PC-3 (cell line): ENCODE data around the gene CASP1. TPM values are rescaled to one million over a fixed set of nuclear protein-coding genes. Genes with fewer than 3 reads are reported as not detected.

Source experiments
- ATAC-seq: fragments of 200-7000 bp; cut with Tn5 transposase; 2 replicates; pipeline ENCODE4 v1.9.1; 2020; ENCODE audit warnings: mild to moderate bottlenecking, moderate library complexity
- BruUV-seq: library from RNA; stranded (reverse); fragments of 400-500 nt; replicated peaks from 2 replicates; lab custom pipeline; 2021; lab: Mats Ljungman, UMichigan
- CTCF ChIA-PET: fragments of 300-600 bp; sonication (Branson Sonifier 250); formaldehyde crosslinking; loops from one replicate; lab custom pipeline; 2022; ENCODE audit warnings: antibody characterized with exemption; lab: Charles Lee
- POLR2A ChIA-PET: fragments of 300-600 bp; sonication (Branson Sonifier 250); formaldehyde crosslinking; loops from one replicate; lab custom pipeline; 2022; ENCODE audit warnings: antibody characterized with exemption; ENCODE audit not compliant: unreplicated experiment; lab: Charles Lee
- DNase-seq: peaks from one replicate; pipeline ENCODE4 v3.0.0-alpha.2; 2015
- H2AFZ ChIP-seq: fragments of 300-600 bp; sonication (generic); 2 replicates; pipeline ENCODE4 v1.6.0; 2016; ENCODE audit warnings: antibody characterized with exemption, low read length
- H3F3A ChIP-seq: fragments of 300-600 bp; sonication (generic); one replicate; pipeline ENCODE4 v1.6.0; 2017; ENCODE audit warnings: antibody characterized with exemption, low read length, control low read depth, mild to moderate bottlenecking; ENCODE audit not compliant: unreplicated experiment
- H3K27ac ChIP-seq: fragments of 300-600 bp; sonication (generic); 2 replicates; pipeline ENCODE4 v1.5.1; 2016; ENCODE audit warnings: mild to moderate bottlenecking, low read length
- H3K27me3 ChIP-seq: fragments of 300-600 bp; sonication (generic); 2 replicates; pipeline ENCODE4 v1.6.1; 2016; ENCODE audit warnings: low read length, mixed read lengths
- H3K36me3 ChIP-seq: fragments of 300-600 bp; sonication (generic); 2 replicates; pipeline ENCODE4 v1.6.1; 2016; ENCODE audit warnings: low read depth, mixed run types, low read length, mixed read lengths
- H3K4me1 ChIP-seq: fragments of 300-600 bp; sonication (generic); 2 replicates; pipeline ENCODE4 v1.5.1; 2016; ENCODE audit warnings: low read length; ENCODE audit not compliant: insufficient read depth
- H3K4me2 ChIP-seq: fragments of 300-600 bp; sonication (generic); 2 replicates; pipeline ENCODE4 v1.6.0; 2016; ENCODE audit warnings: low read length
- H3K4me3 ChIP-seq: fragments of 300-600 bp; sonication (generic); 2 replicates; pipeline ENCODE4 v1.5.1; 2016; ENCODE audit warnings: mild to moderate bottlenecking, low read length, mixed read lengths
- H3K79me2 ChIP-seq: fragments of 300-600 bp; sonication (generic); 2 replicates; pipeline ENCODE4 v1.6.1; 2017; ENCODE audit warnings: low read length, mixed read lengths
- H3K9ac ChIP-seq: fragments of 300-600 bp; sonication (generic); 2 replicates; pipeline ENCODE4 v1.6.0; 2016; ENCODE audit warnings: mild to moderate bottlenecking, low read length
- H3K9me2 ChIP-seq: fragments of 300-600 bp; sonication (generic); replicated peaks from 2 replicates; pipeline ENCODE4 v1.6.1; 2016; ENCODE audit warnings: mixed run types, low read length, mixed read lengths
- H3K9me3 ChIP-seq: fragments of 300-600 bp; sonication (generic); 2 replicates; pipeline ENCODE4 v1.6.1; 2016; ENCODE audit warnings: low read length, mixed read lengths
- H4K20me1 ChIP-seq: fragments of 300-600 bp; sonication (generic); 2 replicates; pipeline ENCODE4 v1.6.1; 2016; ENCODE audit warnings: low read length, mixed read lengths
- EZH2 ChIP-seq: fragments of 300-600 bp; sonication (generic); IDR thresholded peaks from one replicate; pipeline ENCODE4 v1.6.1; 2017; ENCODE audit warnings: antibody characterized with exemption, mild to moderate bottlenecking, low read length; ENCODE audit not compliant: unreplicated experiment
- EZH2phosphoT487 ChIP-seq: fragments of 300-600 bp; sonication (generic); IDR thresholded peaks from 2 replicates; pipeline ENCODE4 v1.6.1; 2018; ENCODE audit warnings: mild to moderate bottlenecking, antibody characterized with exemption, low read length, borderline replicate concordance
- intact Hi-C: fragments of 100-400 bp; cut with micrococcal nuclease; formaldehyde crosslinking; loops from 2 replicates; pipeline ENCODE4 v1.9.0; 2023
- total RNA-seq: library from RNA; depleted of rRNA; stranded (reverse); fragments of >200 nt; gene quantifications from 2 replicates; pipeline ENCODE4 v1.2.3, GENCODE V29; 2014
- TF ChIP-seq, protein P1 (sequence below): fragments of 300-600 bp; sonication (generic); conservative IDR thresholded peaks from 2 replicates; pipeline ENCODE4 v1.5.1; 2017; ENCODE audit warnings: antibody characterized with exemption, low read depth, mild to moderate bottlenecking, low read length

CASP1 gene
- total RNA-seq, 1 experiment from 2014 or later: 0.33 TPM

DNA sequence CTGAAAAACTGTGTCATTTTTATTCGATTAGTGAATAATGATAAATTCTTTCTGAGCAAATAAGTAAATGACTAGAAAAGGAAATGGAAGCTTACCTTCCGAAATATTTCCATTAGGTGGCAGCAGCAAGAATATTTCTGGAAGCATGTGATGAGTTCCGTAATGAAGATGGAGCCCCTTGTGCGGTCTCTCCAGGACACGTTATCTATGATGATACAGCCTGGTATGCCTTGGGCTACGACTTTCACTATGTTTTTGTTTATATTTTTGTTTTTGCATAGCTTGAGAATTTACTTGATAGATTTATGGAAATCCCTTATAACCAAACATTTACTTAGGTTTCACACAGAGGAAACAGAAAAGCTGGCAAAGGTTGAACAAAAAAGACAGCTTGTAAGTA, 37.7 kb downstream of the CASP1 start:
- Histone ChIP-seq H3K4me2 (peak overlapping the region; percentile 36), H3K4me1 (no peaks in the 10 kb centered on the region), H3K9me3 (no peaks in the 10 kb centered on the region), H3K36me3 (no peaks in the 10 kb centered on the region), H4K20me1 (no peaks in the 10 kb centered on the region), H3K9ac (no peak overlapping the region), H3K9me2 (no peaks in the 10 kb centered on the region), H2AFZ (peak overlapping the region; percentile 22), H3K27me3 (no peaks in the 10 kb centered on the region), H3K79me2 (no peaks in the 10 kb centered on the region), H3K4me3 (no peak overlapping the region), H3K27ac (no peak overlapping the region), H3F3A (no peaks in the 10 kb centered on the region)
- ChIA-PET CTCF (interaction anchor here (0.7 to 0.8 kb wide), 2 partner anchors 757 to 866 kb away, joined by 3 read pairs; no protein-coding TSS in a partner anchor), POLR2A (no interaction called here)
- ATAC-seq (peak; percentile 51; the same call in 1 of the 2 replicates), DNase-seq (peak; percentile 71)
- TF ChIP-seq EZH2phosphoT487 (no peak), EZH2 (no peak)
- TF ChIP-seq, protein P1, sequence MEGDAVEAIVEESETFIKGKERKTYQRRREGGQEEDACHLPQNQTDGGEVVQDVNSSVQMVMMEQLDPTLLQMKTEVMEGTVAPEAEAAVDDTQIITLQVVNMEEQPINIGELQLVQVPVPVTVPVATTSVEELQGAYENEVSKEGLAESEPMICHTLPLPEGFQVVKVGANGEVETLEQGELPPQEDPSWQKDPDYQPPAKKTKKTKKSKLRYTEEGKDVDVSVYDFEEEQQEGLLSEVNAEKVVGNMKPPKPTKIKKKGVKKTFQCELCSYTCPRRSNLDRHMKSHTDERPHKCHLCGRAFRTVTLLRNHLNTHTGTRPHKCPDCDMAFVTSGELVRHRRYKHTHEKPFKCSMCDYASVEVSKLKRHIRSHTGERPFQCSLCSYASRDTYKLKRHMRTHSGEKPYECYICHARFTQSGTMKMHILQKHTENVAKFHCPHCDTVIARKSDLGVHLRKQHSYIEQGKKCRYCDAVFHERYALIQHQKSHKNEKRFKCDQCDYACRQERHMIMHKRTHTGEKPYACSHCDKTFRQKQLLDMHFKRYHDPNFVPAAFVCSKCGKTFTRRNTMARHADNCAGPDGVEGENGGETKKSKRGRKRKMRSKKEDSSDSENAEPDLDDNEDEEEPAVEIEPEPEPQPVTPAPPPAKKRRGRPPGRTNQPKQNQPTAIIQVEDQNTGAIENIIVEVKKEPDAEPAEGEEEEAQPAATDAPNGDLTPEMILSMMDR: peak; percentile 80
- BruUV-seq: no TSS peak
- intact Hi-C loops: loop anchor here (5.0 kb wide), 2 partner anchors 205 to 865 kb away; no protein-coding TSS in a partner anchor

DNA sequence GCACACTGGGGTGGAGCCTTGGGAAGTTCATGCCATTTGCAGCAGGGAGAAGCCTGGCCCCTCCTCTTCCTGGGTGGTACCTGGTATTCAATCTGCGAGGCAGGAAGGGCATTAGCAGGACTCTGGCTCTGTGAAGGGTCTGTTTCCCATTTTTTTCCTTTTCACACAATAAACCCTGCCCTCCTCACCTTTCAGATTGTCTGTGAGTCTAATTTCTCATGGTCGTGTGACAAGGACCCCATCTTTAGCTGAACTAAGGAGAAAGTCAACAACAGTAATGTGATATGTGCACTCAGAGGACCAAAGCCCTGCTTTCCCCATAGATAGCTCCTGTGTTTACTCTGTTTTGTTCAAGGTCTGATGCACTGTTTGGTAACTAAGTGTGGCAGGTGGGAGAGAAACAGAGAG, 39.9 kb downstream of the CASP1 start:
- no peaks in the 10 kb centered on the region for H3F3A ChIP-seq
- H4K20me1 ChIP-seq: no peaks in the 10 kb centered on the region
- no peak overlapping the region for H3K4me3 ChIP-seq
- no peak overlapping the region for H3K9ac ChIP-seq
- no peak overlapping the region for H3K27ac ChIP-seq
- H3K9me2 ChIP-seq: no peaks in the 10 kb centered on the region
- H3K36me3 ChIP-seq: no peaks in the 10 kb centered on the region
- no peaks in the 10 kb centered on the region for H3K27me3 ChIP-seq
- no peaks in the 10 kb centered on the region for H3K79me2 ChIP-seq
- BruUV-seq: no TSS peak
- H3K4me1 ChIP-seq: no peaks in the 10 kb centered on the region
- no peak overlapping the region for H2AFZ ChIP-seq
- ATAC-seq: no peak
- no peak for TF ChIP-seq EZH2phosphoT487
- TF ChIP-seq EZH2: no peak
- TF ChIP-seq, protein P1: no peak
- DNase-seq: no peak
- POLR2A ChIA-PET: no interaction called here
- intact Hi-C loops: loop anchor here (5.0 kb wide), 2 partner anchors 207 to 867 kb away; no protein-coding TSS in a partner anchor
- CTCF ChIA-PET: interaction anchor here (0.6 kb wide), 1 partner anchor 869 kb away, joined by 3 read pairs; no protein-coding TSS in a partner anchor
- H3K4me2 ChIP-seq: no peak overlapping the region
- H3K9me3 ChIP-seq: no peaks in the 10 kb centered on the region

DNA sequence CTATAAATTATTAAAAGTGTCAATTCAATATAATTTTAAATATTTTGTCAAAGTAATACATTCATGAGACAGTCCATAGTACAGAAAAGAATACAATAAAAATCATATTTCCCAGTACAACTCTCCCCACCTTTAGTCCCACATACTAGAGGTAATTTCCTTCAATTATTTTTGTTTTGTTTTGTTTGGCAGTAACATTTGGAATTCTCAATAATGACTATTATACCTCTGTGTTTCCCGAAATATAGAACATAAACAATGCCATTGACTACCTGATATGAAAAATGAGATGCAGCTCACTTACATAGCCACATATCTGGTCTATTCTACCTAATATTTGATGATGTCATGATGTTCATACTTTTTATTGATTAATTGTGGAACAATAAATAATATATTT, 42.2 kb downstream of the CASP1 start:
- no peaks in the 10 kb centered on the region for H3K79me2 ChIP-seq
- H3K4me2 ChIP-seq: no peak overlapping the region
- H3K36me3 ChIP-seq: no peaks in the 10 kb centered on the region; the same call in 1 of the 2 replicates
- H3K27me3 ChIP-seq: no peaks in the 10 kb centered on the region
- no peaks in the 10 kb centered on the region for H3F3A ChIP-seq
- H2AFZ ChIP-seq: no peak overlapping the region
- ChIA-PET POLR2A (no interaction called here), CTCF (no interaction called here)
- TF ChIP-seq, protein P1: no peak
- TF ChIP-seq EZH2 (no peak), EZH2phosphoT487 (no peak)
- H3K4me1 ChIP-seq: no peaks in the 10 kb centered on the region
- DNase-seq: no peak
- intact Hi-C loops: no loop called here
- no peak for ATAC-seq
- BruUV-seq: no TSS peak
- no peaks in the 10 kb centered on the region for H3K9me2 ChIP-seq
- no peaks in the 10 kb centered on the region for H3K9me3 ChIP-seq
- no peak overlapping the region for H3K4me3 ChIP-seq
- H3K27ac ChIP-seq: no peak overlapping the region
- no peak overlapping the region for H3K9ac ChIP-seq
- no peaks in the 10 kb centered on the region for H4K20me1 ChIP-seq
